Left renal pelvis (tissue), 4 donors: ENCODE measurements around the gene AMOTL2. TPM values are rescaled to one million over a fixed set of nuclear protein-coding genes. Genes with fewer than 3 reads are reported as not detected.
A peak's percentile ranks its signal among the peaks of the same experiment; 100 is the strongest.

Experiments used
- DNase-seq, 4 donors: peaks; one replicate each; pipeline ENCODE4 v3.0.0-alpha.2; 2013; ENCODE audit warnings: low read depth in 4 of 4, low spot score in 3 of 4
- polyA plus RNA-seq, 4 donors: library from polyadenylated mRNA; unstranded; fragments of 120-200 nt; gene quantifications; one replicate each; pipeline ENCODE4 v1.2.1, GENCODE V29; 2013; ENCODE audit not compliant: insufficient read length in 4 of 4

AMOTL2 gene
- polyA plus RNA-seq, 4 donors: 80.3 to 104 (median 88.3) TPM

DNA sequence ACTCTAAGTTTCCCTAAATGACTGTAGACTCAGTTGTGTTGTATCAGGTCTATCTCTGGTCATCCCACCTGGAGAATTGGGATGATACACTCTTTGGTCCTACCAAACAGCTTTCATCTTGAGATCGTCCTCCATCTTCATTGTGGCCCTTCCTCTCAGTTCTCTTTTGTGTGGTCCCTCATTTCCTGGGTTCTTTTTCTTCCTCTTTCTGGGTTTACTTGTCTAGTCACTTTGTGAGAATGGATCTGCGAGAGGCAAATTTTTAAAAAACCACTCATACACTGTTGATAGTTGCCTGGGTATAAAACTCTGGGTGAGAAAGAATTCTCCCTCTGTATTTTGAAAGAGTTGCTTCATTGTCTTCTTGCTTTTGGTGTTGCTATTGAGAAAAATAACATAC is 6.0 kb upstream of the AMOTL2 start:
- no peak for DNase-seq

DNA sequence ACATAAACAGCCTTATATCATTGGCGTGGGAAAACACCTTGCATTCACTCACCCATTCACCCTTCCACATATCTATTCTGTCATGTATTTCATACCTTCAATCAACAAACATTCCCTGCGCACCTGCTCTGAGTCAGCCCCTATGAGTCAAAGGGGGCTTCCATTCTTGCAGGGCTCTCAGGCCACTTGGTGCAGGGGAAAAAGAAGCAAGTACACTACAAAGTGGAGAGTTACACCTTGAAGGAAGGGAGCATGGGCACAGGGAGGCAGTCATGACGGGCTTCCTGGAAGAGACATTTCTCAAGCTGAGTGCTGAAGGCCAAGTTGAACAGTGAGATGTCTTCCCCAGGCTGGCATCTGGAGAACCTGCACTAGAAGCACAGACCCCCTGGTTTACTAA is 4.6 kb upstream of the AMOTL2 start:
- no peak for DNase-seq

DNA sequence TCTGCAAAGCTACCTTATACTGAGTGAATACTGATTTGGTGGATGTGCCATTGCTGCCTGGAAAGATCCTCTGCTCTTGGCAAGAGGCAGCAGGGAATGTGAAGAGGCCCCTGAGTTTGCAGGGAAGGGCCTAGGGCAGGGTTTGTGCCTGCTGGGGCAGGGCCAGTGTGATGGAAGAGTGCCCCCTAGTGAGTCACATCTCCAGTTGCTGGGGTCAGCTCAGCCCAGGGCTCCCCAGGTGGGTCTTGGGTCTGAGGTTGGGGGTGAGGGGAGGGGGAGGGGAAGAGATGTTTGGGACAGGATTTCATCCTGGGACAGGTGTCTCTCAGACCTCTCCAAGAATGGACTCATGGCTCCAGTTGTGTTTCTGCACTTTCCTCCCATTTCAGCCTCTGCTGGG is 4.1 kb upstream of the AMOTL2 start:
- no peak for DNase-seq

DNA sequence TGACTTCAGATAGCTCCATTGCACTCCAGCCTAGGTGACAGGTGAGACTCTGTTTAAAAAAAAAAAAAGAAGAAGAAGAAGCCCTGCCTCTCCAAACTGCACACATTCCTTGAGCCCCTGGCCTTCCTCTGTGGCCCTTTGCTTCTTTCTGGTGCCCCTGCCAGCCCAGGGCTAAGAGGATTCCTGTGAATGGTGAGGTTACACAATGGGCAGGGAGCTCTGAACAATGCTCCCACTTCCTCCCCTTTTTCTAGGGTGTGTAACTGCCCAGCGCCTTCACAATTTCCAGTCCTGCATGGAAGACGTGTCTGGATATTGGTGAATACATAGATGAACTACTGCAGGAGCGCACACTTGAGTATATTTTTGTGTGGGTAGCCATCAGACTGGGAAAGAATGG is 3.6 kb upstream of the AMOTL2 start:
- DNase-seq: no peak

DNA sequence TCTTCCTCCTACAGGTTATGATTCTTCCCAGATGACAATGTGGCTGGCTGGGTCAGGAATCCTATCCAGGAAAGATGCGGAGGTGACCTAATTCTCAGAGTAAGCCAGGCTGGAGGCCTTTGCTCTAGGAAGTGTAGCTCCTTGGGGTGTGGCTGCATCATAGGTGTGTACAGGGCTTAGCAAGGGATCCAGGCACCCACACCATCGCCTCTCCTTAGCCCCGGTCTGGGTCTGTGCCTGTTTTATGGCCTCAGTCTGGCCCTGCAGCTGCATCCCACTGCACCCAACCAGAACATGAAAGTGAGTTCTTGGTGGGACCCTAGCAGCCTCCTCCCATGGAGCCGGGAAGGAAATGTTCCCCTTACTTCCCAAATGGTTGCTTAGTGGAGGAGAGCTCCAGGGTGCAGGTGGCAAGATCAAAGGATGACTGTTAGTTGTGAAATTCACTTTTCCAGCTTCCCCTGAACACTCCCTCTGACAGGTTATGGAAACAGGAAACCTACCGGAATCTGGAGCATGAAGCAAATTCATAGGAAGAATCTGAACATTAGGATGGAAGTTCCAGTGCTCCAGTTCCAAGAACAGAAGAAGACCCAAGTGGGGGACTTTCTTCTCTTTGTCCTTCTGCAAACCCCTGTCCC is 2.7 kb upstream of the AMOTL2 start:
- DNase-seq: no peak

DNA sequence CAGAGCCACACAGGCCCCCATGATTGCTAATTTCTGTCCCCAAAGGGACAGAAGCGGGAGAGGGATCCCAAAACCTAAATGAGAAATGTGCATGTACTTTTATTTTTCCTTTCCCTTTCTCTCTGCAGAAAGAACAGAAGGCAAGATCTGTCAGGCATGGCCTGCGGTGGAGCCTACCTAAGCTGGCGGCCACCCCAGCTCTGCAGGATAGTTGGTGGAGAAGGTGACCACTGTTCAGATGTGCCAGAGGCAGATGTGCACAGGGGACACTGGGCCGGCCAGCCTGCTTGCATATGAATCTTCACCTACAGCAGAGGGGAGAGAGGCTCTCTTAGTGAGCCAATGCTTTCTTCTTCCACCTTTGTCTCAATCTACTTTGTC is 2.1 kb upstream of the AMOTL2 start:
- DNase-seq: no peak

DNA sequence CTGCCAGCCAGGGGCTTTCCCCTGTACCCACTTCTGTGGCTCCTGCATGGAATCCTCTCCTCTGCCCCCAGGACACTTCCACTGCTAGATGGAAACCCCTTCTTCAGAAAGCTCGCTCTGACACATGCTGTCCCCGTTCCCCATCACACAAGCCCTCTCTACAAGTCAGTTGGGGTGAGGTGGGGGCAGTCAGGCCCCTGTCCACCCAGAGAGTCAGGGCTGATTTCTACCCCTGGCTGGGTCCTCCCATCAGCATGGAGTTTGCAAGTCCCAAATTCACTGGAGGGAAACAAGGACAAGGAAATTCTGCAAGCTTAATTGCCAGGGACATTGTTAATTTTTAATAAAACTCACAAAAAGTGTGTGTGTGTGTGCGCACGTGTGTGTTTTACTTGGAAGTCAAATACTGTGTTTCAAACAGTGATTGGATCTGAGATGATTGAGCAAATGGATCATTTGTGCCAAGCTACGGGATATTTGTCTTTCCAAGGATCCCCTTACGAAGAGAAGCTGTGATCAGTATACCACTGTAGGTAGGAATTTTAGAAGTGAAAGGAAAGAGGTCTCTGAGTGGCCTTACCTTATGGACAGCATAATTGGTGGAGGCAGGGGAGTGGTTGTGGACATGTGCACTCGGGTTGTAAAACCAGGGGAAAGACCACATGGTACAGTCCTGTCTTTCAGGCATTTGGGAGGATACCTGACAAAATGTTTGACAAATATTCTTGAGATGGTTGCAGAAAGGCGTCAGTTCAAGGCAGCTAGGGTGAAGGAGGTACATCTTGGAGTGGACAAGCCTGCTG is 1.5 kb upstream of the AMOTL2 start:
- DNase-seq: no peak

DNA sequence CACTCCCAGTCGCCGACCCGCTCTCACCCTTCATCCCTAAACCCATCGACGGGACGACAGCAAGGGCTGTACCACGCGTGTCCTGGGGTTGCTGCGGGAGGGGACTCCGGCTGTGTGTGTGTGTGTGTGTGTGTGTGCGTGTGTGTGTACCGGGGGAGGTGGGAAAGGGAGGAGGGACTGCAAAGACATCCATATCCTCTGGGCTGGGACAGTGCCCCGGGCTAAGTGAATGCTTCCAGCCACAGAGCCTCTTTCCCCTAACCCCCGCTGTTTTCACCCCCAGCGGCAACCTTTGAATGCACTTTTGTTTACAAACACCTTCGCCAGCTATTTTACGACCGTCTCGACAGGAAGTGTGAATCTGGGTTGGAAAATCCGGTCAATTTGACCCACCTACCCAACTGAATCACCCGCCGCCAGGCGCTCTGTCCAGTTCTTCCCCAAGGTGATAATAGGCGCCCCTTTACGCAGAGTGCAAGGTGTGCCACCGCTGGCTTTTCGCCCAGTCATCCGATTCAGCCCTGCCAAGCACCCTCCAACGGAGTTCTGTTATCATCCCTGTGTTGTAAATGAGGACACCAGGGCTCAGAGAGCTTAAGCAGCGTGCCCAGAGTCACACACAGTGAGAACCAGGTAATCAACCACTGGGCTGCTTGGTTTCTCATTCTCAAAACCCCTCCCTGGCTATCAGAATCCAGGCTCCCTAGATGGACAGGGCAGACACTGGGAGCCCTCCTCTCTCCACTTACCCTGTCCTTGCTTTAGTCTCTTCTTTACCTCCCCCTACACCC is 739 bp upstream of the AMOTL2 start:
- no peak for DNase-seq

DNA sequence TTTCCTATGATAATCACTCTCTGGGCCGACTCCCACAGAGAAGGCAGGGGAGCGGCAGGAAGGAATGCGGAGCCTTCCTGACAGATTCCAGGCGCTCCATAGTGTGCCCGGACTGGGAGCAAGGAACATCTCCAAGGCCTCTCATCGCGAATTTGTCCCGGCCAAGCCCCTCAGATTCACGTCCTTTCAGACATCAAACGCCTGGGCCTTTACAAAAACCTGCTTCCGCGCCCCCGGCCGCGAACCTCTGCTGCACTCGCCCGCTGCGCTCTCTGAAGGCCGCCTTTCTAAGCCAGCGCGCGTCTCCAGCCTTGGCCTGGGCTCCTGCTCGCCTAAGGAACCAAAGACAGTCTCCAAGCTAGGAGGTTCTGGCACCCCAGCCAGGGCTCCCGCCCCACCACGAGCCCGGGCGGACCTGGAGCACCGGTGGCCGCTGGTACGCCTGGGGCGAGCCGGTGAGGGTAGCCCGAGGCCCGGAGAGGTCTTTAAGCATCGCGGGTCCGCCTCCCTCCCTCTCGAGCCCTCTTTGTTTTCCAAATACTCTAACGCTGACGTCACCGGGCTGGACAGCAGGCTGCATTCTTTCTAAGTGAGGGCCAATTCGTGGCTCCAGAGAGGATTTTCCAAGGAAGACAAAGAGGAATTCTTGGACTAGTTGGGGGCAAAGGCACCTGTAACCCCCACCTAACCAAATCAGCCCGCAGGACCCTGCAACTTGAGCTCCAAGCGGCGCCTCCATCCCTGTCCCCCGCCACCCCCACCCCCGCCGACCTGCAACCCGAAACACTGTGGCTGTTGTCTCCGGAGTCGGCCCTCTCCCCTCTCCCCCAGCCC is 759 bp downstream of the AMOTL2 start:
- DNase-seq: peak in 3 of 4 donors; percentile 81 to 84 (median 82)

DNA sequence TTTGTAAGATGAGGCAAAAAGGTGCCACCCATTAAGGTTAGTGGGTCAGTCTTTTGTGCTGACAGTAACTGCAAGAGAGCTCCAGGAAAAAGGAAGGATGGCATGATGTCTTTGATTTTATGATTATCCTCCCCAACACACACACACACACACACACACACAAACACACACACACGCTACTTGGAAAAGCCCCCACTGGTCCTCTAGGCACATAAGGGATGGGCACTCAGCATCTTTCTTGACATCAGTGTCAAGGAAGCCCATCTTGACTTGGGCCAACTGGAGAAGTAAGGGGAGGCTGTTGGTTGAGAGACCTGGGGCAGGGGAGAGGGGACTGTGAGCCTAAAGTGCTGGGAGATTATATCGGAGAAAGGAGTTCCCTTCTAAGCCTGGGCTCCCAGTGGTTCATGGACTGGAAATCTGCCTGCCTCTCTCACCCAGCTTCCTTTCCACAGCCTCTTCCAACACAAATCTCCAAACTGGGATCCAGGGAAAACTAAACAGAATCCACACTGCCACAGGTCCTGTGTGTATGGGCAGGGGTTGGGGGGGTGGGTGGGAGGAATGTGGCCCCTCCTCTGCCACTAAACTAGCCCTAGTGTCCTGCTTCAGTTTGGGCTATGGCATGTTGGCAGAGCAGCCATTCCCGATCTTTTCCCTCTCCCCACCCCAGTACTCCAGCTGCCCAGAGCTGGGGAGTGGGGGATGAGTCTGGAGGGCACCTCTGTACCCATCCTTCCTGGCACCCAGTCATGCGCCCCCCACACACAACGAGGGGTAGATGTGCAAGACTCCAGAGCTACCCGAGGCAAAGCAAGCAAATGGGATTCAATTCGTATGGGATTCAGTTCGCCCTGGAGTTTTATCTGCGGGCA is 1.6 kb downstream of the AMOTL2 start:
- no peak for DNase-seq

DNA sequence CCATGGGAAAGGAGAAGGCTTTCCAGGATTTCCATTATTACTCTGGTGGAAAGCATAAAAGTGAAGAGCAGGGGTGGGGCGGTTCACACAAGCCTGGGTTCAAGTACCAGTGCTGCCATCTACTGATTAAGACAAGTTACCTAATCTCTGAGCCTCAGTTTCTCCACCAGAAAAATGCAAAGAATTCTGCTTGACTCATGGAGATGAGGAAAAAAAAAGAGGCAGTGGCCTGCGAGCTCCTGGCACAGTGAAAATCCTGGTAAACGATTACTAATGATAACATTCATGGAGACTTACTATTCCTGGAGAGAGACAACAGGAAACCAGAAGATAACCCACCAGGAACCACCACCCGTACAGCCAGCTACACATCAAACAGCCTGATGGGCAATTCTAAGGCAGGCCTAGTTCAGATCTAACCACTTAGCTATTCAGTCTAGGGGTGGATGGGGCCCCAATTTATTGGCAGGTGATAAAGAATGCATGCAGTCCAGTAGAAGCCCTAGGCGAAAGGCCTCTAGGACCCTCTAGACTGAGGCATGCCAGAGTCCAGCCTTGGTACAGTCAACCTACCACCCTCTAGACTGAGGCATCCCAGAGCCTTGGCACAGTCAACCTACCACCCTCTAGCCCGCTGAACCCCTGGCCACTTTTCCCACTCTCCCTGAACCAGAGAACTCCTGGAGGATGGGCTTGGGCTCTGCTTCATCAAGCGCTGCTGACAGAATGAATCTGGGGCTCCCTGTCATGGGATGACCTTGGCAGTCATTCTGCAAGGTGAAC is 2.5 kb downstream of the AMOTL2 start:
- no peak for DNase-seq

DNA sequence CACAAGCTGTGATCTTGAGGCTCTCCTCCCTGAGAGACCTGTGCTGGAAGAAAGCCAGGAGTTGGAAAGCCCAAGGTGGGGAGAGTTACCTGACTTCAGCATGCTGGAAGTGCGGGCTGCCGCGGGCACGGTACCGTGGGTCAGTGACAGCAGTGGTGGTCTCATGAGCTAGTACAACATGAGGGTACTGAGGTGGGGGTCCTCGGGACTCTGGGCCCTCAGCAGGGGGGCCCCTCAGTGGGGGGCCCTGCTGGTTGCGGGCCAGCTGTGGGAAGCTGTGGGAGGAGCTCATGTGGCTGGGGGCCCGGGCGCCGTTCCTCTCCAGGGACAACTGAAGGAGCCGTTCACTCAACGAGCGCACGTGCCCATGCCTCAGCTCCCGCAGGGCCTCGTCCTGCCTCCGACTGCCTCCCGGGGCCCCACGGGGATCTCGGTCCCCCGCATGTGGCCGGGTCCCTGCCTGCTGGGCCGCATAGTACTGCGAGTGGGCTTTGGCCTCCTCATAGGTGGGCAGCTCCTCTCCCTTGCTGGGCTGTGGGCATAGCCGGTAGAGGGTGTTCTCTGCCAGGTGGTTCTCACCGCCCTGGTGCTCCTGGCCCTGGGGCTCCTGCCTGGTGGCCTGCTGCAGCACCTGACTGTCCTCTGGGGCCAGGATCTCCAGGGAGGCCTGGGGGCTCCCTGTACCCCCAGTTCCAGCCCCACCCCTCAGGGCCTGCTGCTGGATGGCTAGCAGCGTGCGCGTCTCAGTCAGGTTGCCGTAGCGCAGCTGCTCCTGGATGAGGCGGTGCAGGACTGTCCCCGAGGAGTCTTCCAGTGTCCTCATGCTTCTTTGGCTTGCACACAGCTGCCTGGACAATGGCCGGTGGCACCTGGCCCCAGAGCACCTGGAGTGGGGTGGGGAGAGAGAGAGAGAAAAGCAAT is 3.4 kb downstream of the AMOTL2 start:
- DNase-seq: no peak

DNA sequence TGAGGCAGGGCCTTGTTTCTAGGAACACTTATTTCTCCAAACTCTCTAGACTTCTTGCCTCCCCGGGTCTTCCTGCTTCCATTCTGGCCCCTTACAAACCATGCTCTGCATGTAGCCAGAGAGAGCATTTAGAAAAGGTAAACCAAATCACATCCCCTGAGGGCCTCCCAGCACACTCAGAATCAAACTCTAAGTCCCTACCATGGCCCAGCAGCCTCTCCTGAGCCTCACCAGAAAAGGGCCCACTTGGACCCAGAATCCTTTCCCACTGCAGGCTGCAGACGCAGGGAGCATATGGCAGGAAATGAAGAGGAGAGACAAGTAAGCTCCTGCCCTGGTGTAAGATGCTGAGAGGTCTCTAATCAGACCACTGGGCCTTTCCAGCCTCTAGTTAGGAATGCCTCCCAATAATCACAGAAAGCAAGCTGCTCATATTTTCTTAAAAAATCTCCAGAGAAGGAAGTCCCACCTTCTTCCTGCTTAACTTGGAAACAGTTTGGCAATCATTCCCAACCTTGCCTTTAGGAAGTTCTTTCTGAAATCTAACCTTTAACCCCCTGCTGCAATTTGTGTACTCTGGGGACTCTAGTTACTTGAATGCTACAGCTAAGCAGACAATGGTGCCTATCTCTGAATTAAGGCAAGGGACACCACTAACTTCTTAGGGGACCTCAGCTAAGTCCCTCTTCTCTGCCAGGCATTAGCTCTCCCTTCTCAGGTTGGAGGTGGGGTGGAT is 4.2 kb downstream of the AMOTL2 start:
- no peak for DNase-seq

DNA sequence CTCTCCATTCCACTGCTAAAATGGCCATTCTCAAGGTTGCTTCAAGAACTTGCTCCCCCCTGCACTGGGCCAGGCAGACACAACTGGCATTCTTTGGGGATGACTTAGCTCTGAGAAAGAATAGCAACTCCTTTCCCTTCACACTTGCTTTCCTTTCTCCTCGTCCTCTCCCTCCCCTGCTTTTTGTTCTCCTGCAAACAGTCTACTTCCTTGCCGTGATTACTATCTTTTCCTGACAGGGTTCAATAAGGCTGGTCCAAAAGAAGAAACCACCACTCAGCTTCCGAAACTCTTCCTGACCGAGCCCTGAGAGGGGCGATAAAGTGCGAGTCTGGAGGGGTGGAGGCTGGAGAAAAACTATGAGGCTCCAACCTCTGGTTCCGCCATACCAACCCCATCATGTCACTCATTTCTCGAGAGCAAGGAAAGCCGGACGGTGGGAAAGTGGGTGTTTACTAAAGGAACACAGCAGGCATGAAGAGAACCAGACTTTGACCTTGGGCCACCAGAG is 5.0 kb downstream of the AMOTL2 start:
- no peak for DNase-seq

DNA sequence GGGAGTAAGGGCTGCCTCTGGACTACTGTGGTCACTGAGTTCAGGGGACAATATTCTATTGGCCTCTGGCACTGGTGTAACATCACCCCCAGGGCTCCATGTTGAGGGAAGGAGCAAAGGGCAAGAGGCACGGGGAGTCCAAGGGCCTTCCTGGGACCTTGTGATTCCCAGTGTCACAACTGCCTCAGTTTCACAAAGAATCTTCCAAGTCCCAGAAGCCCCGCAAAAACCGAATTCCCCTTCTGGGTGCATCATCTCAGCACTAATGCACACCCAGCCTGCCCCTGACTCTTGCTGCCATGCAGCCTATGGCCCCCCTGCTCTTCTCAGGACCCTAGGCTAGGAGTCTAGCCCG is 5.5 kb downstream of the AMOTL2 start:
- no peak for DNase-seq

DNA sequence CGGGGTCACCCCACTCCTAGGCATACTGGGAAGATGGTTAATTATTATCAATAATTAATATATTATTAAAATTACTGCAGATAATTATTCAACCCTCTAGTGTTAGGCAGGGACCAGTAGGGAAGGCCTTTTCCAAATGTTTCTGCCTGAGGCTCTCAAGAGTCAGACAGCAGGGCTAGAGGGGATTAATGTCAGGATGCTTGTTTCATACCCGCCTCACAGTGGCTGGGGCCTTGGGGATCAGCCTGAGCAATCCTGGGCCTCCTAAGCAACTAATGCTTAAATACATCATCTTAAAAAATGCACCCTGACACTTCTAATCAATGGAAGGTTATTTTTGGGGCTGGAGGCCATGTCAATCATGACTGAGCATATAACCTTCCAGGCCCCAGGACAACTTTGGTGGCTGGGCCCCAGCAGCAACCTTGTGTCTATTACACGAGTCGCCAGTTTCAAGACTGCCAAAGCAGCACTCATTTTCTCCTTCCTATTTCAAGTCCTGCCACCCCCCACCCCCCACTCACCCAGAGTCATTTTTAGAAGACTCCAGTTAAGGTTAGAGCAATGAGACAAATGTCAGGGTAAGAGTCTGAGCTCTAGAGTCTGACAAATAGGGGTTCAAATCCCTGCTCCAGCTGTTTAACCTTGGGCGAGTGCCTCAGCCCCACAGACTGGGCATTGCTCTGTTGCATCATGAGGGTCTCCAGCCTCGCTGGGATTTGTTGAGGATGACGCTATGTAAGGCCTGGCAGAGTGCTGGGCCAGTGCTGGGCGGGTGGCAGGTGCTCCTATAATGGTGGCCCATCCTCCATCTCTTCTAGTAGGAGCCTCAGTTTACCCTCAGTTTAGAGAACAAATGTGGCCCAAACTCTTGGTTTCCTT is 6.1 kb downstream of the AMOTL2 start:
- no peak for DNase-seq
